ENCODE data around the gene SLC2A4RG. TPM values are rescaled to one million over a fixed set of nuclear protein-coding genes. Genes with fewer than 3 reads are reported as not detected.

The SLC2A4RG gene
- total RNA-seq, 2 donors from 2014 or later: 21.0 to 31.1 TPM

- Mint-ChIP-seq H3K27ac (no peak overlapping the region), H3K4me1 (ENCODE audit: low read depth in 2 of 2) (peaks cover 0 to 3% of the 10 kb centered on the region in 2 donors), H3K36me3 (no peaks in the 10 kb centered on the region), H3K27me3 (no peaks in the 10 kb centered on the region), H3K4me3 (no peak overlapping the region), H3K9me3 (no peaks in the 10 kb centered on the region)
- ATAC-seq (no peak), DNase-seq (ENCODE audit: low spot score) (no peak)
Observed at GRCh38 chr20:63745424-63745805, 5.8 kb downstream of the SLC2A4RG start.

GRCh38 chr20:63745961-63746731, 6.6 kb downstream of the SLC2A4RG start:
- H3K9me3 Mint-ChIP-seq: no peaks in the 10 kb centered on the region
- no peaks in the 10 kb centered on the region for H3K36me3 Mint-ChIP-seq
- DNase-seq (ENCODE audit: low spot score): no peak
- H3K4me1 Mint-ChIP-seq (ENCODE audit: low read depth in 2 of 2): peaks cover 0 to 3% of the 10 kb centered on the region in 2 donors
- no peaks in the 10 kb centered on the region for H3K27me3 Mint-ChIP-seq
- H3K27ac Mint-ChIP-seq: no peak overlapping the region
- no peak overlapping the region for H3K4me3 Mint-ChIP-seq
- no peak for ATAC-seq

- peaks cover 0 to 3% of the 10 kb centered on the region in 2 donors for H3K4me1 Mint-ChIP-seq (ENCODE audit: low read depth in 2 of 2)
Observed at GRCh38 chr20:63746751-63747315, 7.3 kb downstream of the SLC2A4RG start.

GRCh38 chr20:63747622-63748069, 8.1 kb downstream of the SLC2A4RG start:
- H3K4me1 Mint-ChIP-seq (ENCODE audit: low read depth in 2 of 2): peaks cover 0 to 6% of the 10 kb centered on the region in 2 donors
- H3K4me3 Mint-ChIP-seq: no peak overlapping the region
- no peaks in the 10 kb centered on the region for H3K9me3 Mint-ChIP-seq
- ATAC-seq (no peak), DNase-seq (ENCODE audit: low spot score) (peak; percentile 56)
- H3K27me3 Mint-ChIP-seq: no peaks in the 10 kb centered on the region
- no peak overlapping the region for H3K27ac Mint-ChIP-seq
- no peaks in the 10 kb centered on the region for H3K36me3 Mint-ChIP-seq

More at GRCh38 chr20:63746751-63747315, 7.3 kb downstream of the SLC2A4RG start:
- no peak overlapping the region for H3K27ac Mint-ChIP-seq
- no peaks in the 10 kb centered on the region for H3K36me3 Mint-ChIP-seq
- no peaks in the 10 kb centered on the region for H3K27me3 Mint-ChIP-seq
- no peak overlapping the region for H3K4me3 Mint-ChIP-seq
- no peak for DNase-seq (ENCODE audit: low spot score)
- no peaks in the 10 kb centered on the region for H3K9me3 Mint-ChIP-seq
- no peak for ATAC-seq

GRCh38 chr20:63748070-63748933, 8.7 kb downstream of the SLC2A4RG start:
- no peaks in the 10 kb centered on the region for H3K9me3 Mint-ChIP-seq
- H3K4me3 Mint-ChIP-seq: no peak overlapping the region
- H3K27ac Mint-ChIP-seq: no peak overlapping the region
- no peaks in the 10 kb centered on the region for H3K27me3 Mint-ChIP-seq
- ATAC-seq (no peak), DNase-seq (ENCODE audit: low spot score) (peak; percentile 55)
- H3K36me3 Mint-ChIP-seq: no peaks in the 10 kb centered on the region
- H3K4me1 Mint-ChIP-seq (ENCODE audit: low read depth in 2 of 2): peaks cover 0 to 6% of the 10 kb centered on the region in 2 donors

- no peaks in the 10 kb centered on the region for H3K36me3 Mint-ChIP-seq
Observed at GRCh38 chr20:63748934-63749270, 9.3 kb downstream of the SLC2A4RG start.

GRCh38 chr20:63749597-63750508, 10.3 kb downstream of the SLC2A4RG start:
- peak; percentile 49 for DNase-seq (ENCODE audit: low spot score)
- H3K27me3 Mint-ChIP-seq: no peaks in the 10 kb centered on the region
- H3K9me3 Mint-ChIP-seq: no peaks in the 10 kb centered on the region
- peaks cover 0 to 6% of the 10 kb centered on the region in 2 donors for H3K4me1 Mint-ChIP-seq (ENCODE audit: low read depth in 2 of 2)
- no peak overlapping the region for H3K27ac Mint-ChIP-seq
- no peak overlapping the region for H3K4me3 Mint-ChIP-seq
- no peaks in the 10 kb centered on the region for H3K36me3 Mint-ChIP-seq
- no peak for ATAC-seq

More at GRCh38 chr20:63748934-63749270, 9.3 kb downstream of the SLC2A4RG start:
- Mint-ChIP-seq H3K9me3 (no peaks in the 10 kb centered on the region), H3K4me3 (no peak overlapping the region), H3K4me1 (ENCODE audit: low read depth in 2 of 2) (peaks cover 0 to 6% of the 10 kb centered on the region in 2 donors), H3K27me3 (no peaks in the 10 kb centered on the region), H3K27ac (no peak overlapping the region)
- DNase-seq (ENCODE audit: low spot score) (peak; percentile 22), ATAC-seq (no peak)

GRCh38 chr20:63750807-63751470, 11.4 kb downstream of the SLC2A4RG start:
- Mint-ChIP-seq H3K9me3 (no peaks in the 10 kb centered on the region), H3K4me1 (ENCODE audit: low read depth in 2 of 2) (peaks cover 9 to 10% of the 10 kb centered on the region in 2 donors), H3K27ac (peak overlapping the region in 1 of 2 donors; percentile 37), H3K27me3 (no peaks in the 10 kb centered on the region), H3K36me3 (no peaks in the 10 kb centered on the region), H3K4me3 (peak overlapping the region; percentile 30)
- ATAC-seq (peak; percentile 62 to 71), DNase-seq (ENCODE audit: low spot score) (peak; percentile 64)

GRCh38 chr20:63751471-63752271, 12.1 kb downstream of the SLC2A4RG start:
- no peaks in the 10 kb centered on the region for H3K36me3 Mint-ChIP-seq
- H3K27ac Mint-ChIP-seq: peak overlapping the region in 1 of 2 donors; percentile 37
- peak; percentile 59 for DNase-seq (ENCODE audit: low spot score)
- no peaks in the 10 kb centered on the region for H3K27me3 Mint-ChIP-seq
- no peak for ATAC-seq
- no peaks in the 10 kb centered on the region for H3K9me3 Mint-ChIP-seq
- H3K4me3 Mint-ChIP-seq: no peak overlapping the region
- H3K4me1 Mint-ChIP-seq (ENCODE audit: low read depth in 2 of 2): peaks cover 14 to 17% of the 10 kb centered on the region in 2 donors

- no peaks in the 10 kb centered on the region for H3K9me3 Mint-ChIP-seq
- no peak overlapping the region for H3K4me3 Mint-ChIP-seq
- peak; percentile 35 for DNase-seq (ENCODE audit: low spot score)
- ATAC-seq: no peak
- peaks cover 17 to 26% of the 10 kb centered on the region in 2 donors for H3K4me1 Mint-ChIP-seq (ENCODE audit: low read depth in 2 of 2)
- no peak overlapping the region for H3K27ac Mint-ChIP-seq
- no peaks in the 10 kb centered on the region for H3K36me3 Mint-ChIP-seq
- H3K27me3 Mint-ChIP-seq: no peaks in the 10 kb centered on the region
Observed at GRCh38 chr20:63752411-63753101, 13.0 kb downstream of the SLC2A4RG start.

- Mint-ChIP-seq H3K9me3 (no peaks in the 10 kb centered on the region), H3K27ac (no peak overlapping the region), H3K36me3 (no peaks in the 10 kb centered on the region), H3K27me3 (no peaks in the 10 kb centered on the region), H3K4me3 (no peak overlapping the region), H3K4me1 (ENCODE audit: low read depth in 2 of 2) (peaks cover 17 to 29% of the 10 kb centered on the region in 2 donors)
- ATAC-seq: no peak
- peak; percentile 37 for DNase-seq (ENCODE audit: low spot score)
Observed at GRCh38 chr20:63753381-63753780, 13.8 kb downstream of the SLC2A4RG start.
